D721Med (cell line): ENCODE measurements around the gene CD22.

Experiments used
- DNase-seq: peaks from one replicate; pipeline ENCODE4 v3.0.0; 2011; ENCODE audit warnings: low spot score; ENCODE audit not compliant: insufficient read length
- FAIRE-seq: peaks from 2 replicates; lab custom pipeline; 2011; peaks lifted over from hg19 to GRCh38; lab: Jason Lieb, UNC
- CTCF ChIP-seq: IDR thresholded peaks from 2 replicates; pipeline ENCODE4 v1.5.1; 2012; ENCODE audit warnings: mild to moderate bottlenecking, control low read depth; ENCODE audit not compliant: insufficient read depth; ENCODE audit errors: missing control alignments

The CD22 gene

GRCh38 chr19:35309481-35310279 is 19.3 kb upstream of the CD22 start:
- DNase-seq (no peak), FAIRE-seq (no peak)
- TF ChIP-seq CTCF, result no peak

- no peak for TF ChIP-seq CTCF
- DNase-seq (no peak), FAIRE-seq (no peak)
These were observed 18.7 kb upstream of the CD22 start for GRCh38 chr19:35310331-35310730.

DNA sequence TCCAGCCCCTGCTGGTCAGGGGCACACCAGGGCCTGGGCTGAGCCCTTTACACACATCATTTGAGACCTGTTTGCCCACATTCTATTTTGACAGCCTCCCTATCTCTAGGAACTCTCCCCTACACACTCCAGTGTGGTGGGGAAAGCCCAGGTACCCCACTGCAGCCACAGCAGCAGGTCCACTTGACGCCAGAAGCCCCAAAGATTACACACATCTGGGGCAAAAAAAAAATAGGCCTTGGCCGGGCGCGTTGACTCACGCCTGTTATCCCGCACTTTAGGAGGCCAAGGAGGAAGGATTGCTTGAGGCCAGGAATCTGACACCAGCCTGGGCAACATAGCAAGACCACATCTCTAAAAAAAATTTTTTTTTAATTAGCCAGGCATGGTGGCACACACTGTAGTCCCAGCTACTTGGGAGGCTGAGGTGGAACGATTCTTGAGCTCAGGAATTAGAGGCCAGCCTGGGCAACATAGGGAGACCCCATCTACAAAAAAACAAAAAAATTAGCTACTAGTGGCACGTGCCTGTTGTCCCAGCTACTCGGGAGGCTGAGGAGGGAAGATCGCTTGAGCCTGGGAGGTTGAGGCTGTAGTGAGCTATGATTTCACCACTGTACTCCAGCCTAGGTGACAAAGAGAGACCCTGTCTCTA is 18.0 kb upstream of the CD22 start:
- FAIRE-seq, result no peak
- no peak for DNase-seq
- no peak for TF ChIP-seq CTCF

GRCh38 chr19:35311901-35312665 is 16.9 kb upstream of the CD22 start:
- DNase-seq (no peak), FAIRE-seq (no peak)
- TF ChIP-seq CTCF, result no peak

GRCh38 chr19:35313587-35313986 is 15.4 kb upstream of the CD22 start:
- FAIRE-seq, result no peak
- DNase-seq, result no peak
- no peak for TF ChIP-seq CTCF

GRCh38 chr19:35314031-35314430 is 15.0 kb upstream of the CD22 start:
- FAIRE-seq (no peak), DNase-seq (no peak)

More at GRCh38 chr19:35314031-35314430, 15.0 kb upstream of the CD22 start:
- no peak for TF ChIP-seq CTCF
